Hepatic stellate cell (primary cell): ENCODE data around the gene EXOC8.

Source experiments
- DNase-seq: peaks from one replicate; pipeline ENCODE4 v3.0.0; 2011; ENCODE audit warnings: low spot score

Gene EXOC8

GRCh38 chr1:231313661-231314060 is 24.0 kb downstream of the EXOC8 start:
- DNase-seq = no peak

- DNase-seq = no peak
Observed at GRCh38 chr1:231312432-231312788, 25.2 kb downstream of the EXOC8 start.

GRCh38 chr1:231311720-231312431 is 25.8 kb downstream of the EXOC8 start:
- DNase-seq = no peak

GRCh38 chr1:231310391-231310934 is 27.2 kb downstream of the EXOC8 start:
- DNase-seq = no peak

GRCh38 chr1:231301990-231302389 is 35.7 kb downstream of the EXOC8 start:
- DNase-seq = no peak

- no peak for DNase-seq
Observed at GRCh38 chr1:231295938-231296337, 41.7 kb downstream of the EXOC8 start.

- no peak for DNase-seq
Observed at GRCh38 chr1:231286603-231287002, 51.0 kb downstream of the EXOC8 start.

- DNase-seq = no peak
Observed at GRCh38 chr1:231284441-231284840, 53.2 kb downstream of the EXOC8 start.
